BE2C (cell line): ENCODE results near the gene DYNLT3.

Source experiments
- DNase-seq: peaks from one replicate; pipeline ENCODE4 v3.0.0-alpha.2; 2020
- H3K27me3 ChIP-seq: fragments of 250-450 bp; sonication (Bioruptor Pico); 2 replicates; pipeline ENCODE4 v1.5.1; 2020; ENCODE audit warnings: mild to moderate bottlenecking
- H3K36me3 ChIP-seq: fragments of 250-450 bp; sonication (Bioruptor Pico); 2 replicates; pipeline ENCODE4 v1.5.1; 2020; ENCODE audit warnings: mild to moderate bottlenecking
- H3K4me1 ChIP-seq: fragments of 250-450 bp; sonication (Bioruptor Pico); 2 replicates; pipeline ENCODE4 v1.5.1; 2020
- H3K4me3 ChIP-seq: 2 replicates; pipeline ENCODE4 v1.5.1; 2011; ENCODE audit warnings: low read depth, low read length
- H3K9me3 ChIP-seq: fragments of 250-450 bp; sonication (Bioruptor Pico); 2 replicates; pipeline ENCODE4 v1.5.1; 2020
- CTCF ChIP-seq: IDR thresholded peaks from 2 replicates; pipeline ENCODE4 v1.5.1; 2012; ENCODE audit warnings: mild to moderate bottlenecking, low read depth, low read length

The DYNLT3 gene

GRCh38 chrX:37813570-37813969 is 33.8 kb downstream of the DYNLT3 start:
- no peak overlapping the region for H3K4me3 ChIP-seq
- no peaks in the 10 kb centered on the region for H3K9me3 ChIP-seq
- H3K27me3 ChIP-seq = no peaks in the 10 kb centered on the region
- no peak for DNase-seq
- no peaks in the 10 kb centered on the region for H3K36me3 ChIP-seq
- TF ChIP-seq CTCF = no peak
- no peaks in the 10 kb centered on the region for H3K4me1 ChIP-seq

- H3K4me3 ChIP-seq = no peak overlapping the region
- no peaks in the 10 kb centered on the region for H3K27me3 ChIP-seq
- H3K36me3 ChIP-seq = no peaks in the 10 kb centered on the region
- TF ChIP-seq CTCF = no peak
- no peaks in the 10 kb centered on the region for H3K9me3 ChIP-seq
- H3K4me1 ChIP-seq = no peaks in the 10 kb centered on the region
- DNase-seq = no peak
Observed at GRCh38 chrX:37812110-37812509, 35.3 kb downstream of the DYNLT3 start.

GRCh38 chrX:37809970-37810369 is 37.4 kb downstream of the DYNLT3 start:
- no peak for TF ChIP-seq CTCF
- DNase-seq = no peak
- no peaks in the 10 kb centered on the region for H3K36me3 ChIP-seq
- H3K4me1 ChIP-seq = no peaks in the 10 kb centered on the region
- no peak overlapping the region for H3K4me3 ChIP-seq
- no peaks in the 10 kb centered on the region for H3K27me3 ChIP-seq
- no peaks in the 10 kb centered on the region for H3K9me3 ChIP-seq

- no peak for TF ChIP-seq CTCF
- H3K9me3 ChIP-seq = no peaks in the 10 kb centered on the region
Observed at GRCh38 chrX:37803057-37803456, 44.3 kb downstream of the DYNLT3 start.

GRCh38 chrX:37802028-37802427 is 45.3 kb downstream of the DYNLT3 start:
- Histone ChIP-seq H3K27me3 (no peaks in the 10 kb centered on the region), H3K4me1 (no peaks in the 10 kb centered on the region), H3K4me3 (no peak overlapping the region), H3K36me3 (no peaks in the 10 kb centered on the region), H3K9me3 (no peaks in the 10 kb centered on the region)
- DNase-seq = no peak
- no peak for TF ChIP-seq CTCF

More at GRCh38 chrX:37803057-37803456, 44.3 kb downstream of the DYNLT3 start:
- DNase-seq = no peak
- no peaks in the 10 kb centered on the region for H3K4me1 ChIP-seq
- H3K4me3 ChIP-seq = no peak overlapping the region
- H3K27me3 ChIP-seq = no peaks in the 10 kb centered on the region
- H3K36me3 ChIP-seq = no peaks in the 10 kb centered on the region

- no peak for TF ChIP-seq CTCF
- no peaks in the 10 kb centered on the region for H3K36me3 ChIP-seq
- no peaks in the 10 kb centered on the region for H3K27me3 ChIP-seq
- no peaks in the 10 kb centered on the region for H3K4me1 ChIP-seq
- H3K4me3 ChIP-seq = no peak overlapping the region
- no peaks in the 10 kb centered on the region for H3K9me3 ChIP-seq
- DNase-seq = no peak
Observed at GRCh38 chrX:37800717-37801116, 46.7 kb downstream of the DYNLT3 start.
